ENCODE results near the gene METTL6. TPM values are rescaled to one million over a fixed set of nuclear protein-coding genes. Genes with fewer than 3 reads are reported as not detected.

METTL6 gene
- total and polyA plus RNA-seq, 2 of the 4 experiments (the other 2 are of a cell fraction) = 15.4 to 21.5 TPM

DNA sequence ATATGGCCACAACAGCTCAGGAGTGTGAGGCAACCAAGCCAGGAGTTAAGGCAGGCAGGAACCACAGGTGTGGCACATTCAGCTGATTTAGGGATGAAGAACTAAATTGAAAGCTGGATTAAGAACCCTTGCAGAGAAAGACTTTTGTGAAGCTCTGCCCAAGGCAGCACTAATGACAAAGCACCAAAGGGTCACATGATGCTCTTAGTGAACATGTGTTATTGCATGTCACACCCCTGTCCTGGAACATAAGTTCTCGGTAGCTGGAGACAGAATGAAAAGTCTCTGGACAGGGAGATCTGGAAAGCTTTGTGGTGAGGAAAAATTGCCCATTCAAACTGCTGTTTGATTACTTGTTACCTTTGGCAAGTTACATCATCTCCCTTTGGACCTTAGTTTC, 3.3 kb upstream of the METTL6 start:
- Histone ChIP-seq H2BK5ac (ENCODE audit: low read depth, low read length, poor library complexity, severe bottlenecking) (no peak overlapping the region), H2BK120ac (ENCODE audit: low read depth, low read length) (no peak overlapping the region), H4K20me1 (ENCODE audit: insufficient read depth, low read length) (peaks cover 16% of the 10 kb centered on the region), H3K56ac (ENCODE audit: extremely low read depth, insufficient read depth, low read length) (no peak overlapping the region), H3K4me3 (ENCODE audit: insufficient read depth, low read depth, low read length) (no peak overlapping the region), H3K27me3 (ENCODE audit: control insufficient read depth, insufficient read depth, low read length) (no peaks in the 10 kb centered on the region), H4K91ac (ENCODE audit: insufficient read depth, low read depth, low read length) (no peak overlapping the region), H3K14ac (replicated peaks; ENCODE audit: low read depth, low read length) (no peak overlapping the region), H3K4me2 (ENCODE audit: low read depth, low read length) (no peak overlapping the region), H2AFZ (replicated peaks; ENCODE audit: low read length, poor library complexity) (no peak overlapping the region), H2AK9ac (replicated peaks; ENCODE audit: low read depth, low read length, poor library complexity) (no peak overlapping the region), H3K36me3 (ENCODE audit: control insufficient read depth, insufficient read depth, low read length) (peaks cover 19% of the 10 kb centered on the region), H3K4ac (ENCODE audit: low read depth, low read length) (no peak overlapping the region), H3K4me1 (ENCODE audit: control insufficient read depth, insufficient read depth, low read length) (peaks cover 1% of the 10 kb centered on the region; the same call in 1 of the 2 replicates), H2BK15ac (ENCODE audit: low read depth, low read length) (no peak overlapping the region), H3K9ac (ENCODE audit: low read depth, low read length) (no peak overlapping the region), H3K9me3 (ENCODE audit: control insufficient read depth, insufficient read depth, low read length) (no peaks in the 10 kb centered on the region), H2BK20ac (ENCODE audit: low read depth, low read length) (no peak overlapping the region), H4K8ac (ENCODE audit: low read depth in 2 of 2, low read length in 2 of 2) (no peak overlapping the region), H4K5ac (ENCODE audit: low read depth, low read length) (no peak overlapping the region), H3K9me1 (ENCODE audit: insufficient read depth, low read length) (peaks cover 13% of the 10 kb centered on the region), H3K18ac (ENCODE audit: low read depth, low read length) (no peak overlapping the region), H3K79me1 (ENCODE audit: low read depth in 1 of 2, low read length in 2 of 2) (peaks cover 34 to 60% of the 10 kb centered on the region in 2 experiments), H3K27ac (ENCODE audit: insufficient read depth, low read length) (no peak overlapping the region), H2AK5ac (ENCODE audit: low read depth, low read length) (no peak overlapping the region), H3K23ac (ENCODE audit: low read depth, low read length) (no peak overlapping the region)
- dilution Hi-C loops (cut with HindIII; ENCODE audit: low sequenced_read_pairs, unreplicated experiment) = no loop called here
- ATAC-seq (ENCODE audit: low read depth) (no peak), DNase-seq (no peak)
- in situ Hi-C loops (cut with MboI; ENCODE audit: low sequenced_read_pairs) = no loop called here
- no CpG with 5 or more reads among the region's 1 CpG for WGBS, 2 experiments (ENCODE audit: extremely low coverage in 2 of 2, insufficient read length in 1 of 2)
- ChIA-PET CTCF (interaction anchor here (1.6 kb wide), 1 partner anchor 127 kb away, joined by 6 read pairs; no protein-coding TSS in a partner anchor), POLR2A (ENCODE audit: unreplicated experiment) (no interaction called here)
- BruUV-seq (replicated peaks) = no TSS peak
- intact Hi-C loops (cut with micrococcal nuclease) = no loop called here
- no peak for TF ChIP-seq BHLHE40 (IDR thresholded peaks at IDR 0.05; ENCODE audit: low read depth, low read length)
- no peak for TF ChIP-seq RAD21 (IDR thresholded peaks at IDR 0.05; ENCODE audit: low read length)
- TF ChIP-seq MAZ (IDR thresholded peaks at IDR 0.05; ENCODE audit: borderline replicate concordance, low read depth, low read length) = no peak
- TF ChIP-seq, protein P1, sequence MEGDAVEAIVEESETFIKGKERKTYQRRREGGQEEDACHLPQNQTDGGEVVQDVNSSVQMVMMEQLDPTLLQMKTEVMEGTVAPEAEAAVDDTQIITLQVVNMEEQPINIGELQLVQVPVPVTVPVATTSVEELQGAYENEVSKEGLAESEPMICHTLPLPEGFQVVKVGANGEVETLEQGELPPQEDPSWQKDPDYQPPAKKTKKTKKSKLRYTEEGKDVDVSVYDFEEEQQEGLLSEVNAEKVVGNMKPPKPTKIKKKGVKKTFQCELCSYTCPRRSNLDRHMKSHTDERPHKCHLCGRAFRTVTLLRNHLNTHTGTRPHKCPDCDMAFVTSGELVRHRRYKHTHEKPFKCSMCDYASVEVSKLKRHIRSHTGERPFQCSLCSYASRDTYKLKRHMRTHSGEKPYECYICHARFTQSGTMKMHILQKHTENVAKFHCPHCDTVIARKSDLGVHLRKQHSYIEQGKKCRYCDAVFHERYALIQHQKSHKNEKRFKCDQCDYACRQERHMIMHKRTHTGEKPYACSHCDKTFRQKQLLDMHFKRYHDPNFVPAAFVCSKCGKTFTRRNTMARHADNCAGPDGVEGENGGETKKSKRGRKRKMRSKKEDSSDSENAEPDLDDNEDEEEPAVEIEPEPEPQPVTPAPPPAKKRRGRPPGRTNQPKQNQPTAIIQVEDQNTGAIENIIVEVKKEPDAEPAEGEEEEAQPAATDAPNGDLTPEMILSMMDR (conservative IDR thresholded peaks at IDR 0.05; ENCODE audit: low read depth, low read length) = no peak
- TF ChIP-seq, protein P2, sequence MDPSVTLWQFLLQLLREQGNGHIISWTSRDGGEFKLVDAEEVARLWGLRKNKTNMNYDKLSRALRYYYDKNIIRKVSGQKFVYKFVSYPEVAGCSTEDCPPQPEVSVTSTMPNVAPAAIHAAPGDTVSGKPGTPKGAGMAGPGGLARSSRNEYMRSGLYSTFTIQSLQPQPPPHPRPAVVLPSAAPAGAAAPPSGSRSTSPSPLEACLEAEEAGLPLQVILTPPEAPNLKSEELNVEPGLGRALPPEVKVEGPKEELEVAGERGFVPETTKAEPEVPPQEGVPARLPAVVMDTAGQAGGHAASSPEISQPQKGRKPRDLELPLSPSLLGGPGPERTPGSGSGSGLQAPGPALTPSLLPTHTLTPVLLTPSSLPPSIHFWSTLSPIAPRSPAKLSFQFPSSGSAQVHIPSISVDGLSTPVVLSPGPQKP (IDR thresholded peaks at IDR 0.05; ENCODE audit: borderline replicate concordance, low read depth, low read length) = no peak
- TF ChIP-seq, protein P3, sequence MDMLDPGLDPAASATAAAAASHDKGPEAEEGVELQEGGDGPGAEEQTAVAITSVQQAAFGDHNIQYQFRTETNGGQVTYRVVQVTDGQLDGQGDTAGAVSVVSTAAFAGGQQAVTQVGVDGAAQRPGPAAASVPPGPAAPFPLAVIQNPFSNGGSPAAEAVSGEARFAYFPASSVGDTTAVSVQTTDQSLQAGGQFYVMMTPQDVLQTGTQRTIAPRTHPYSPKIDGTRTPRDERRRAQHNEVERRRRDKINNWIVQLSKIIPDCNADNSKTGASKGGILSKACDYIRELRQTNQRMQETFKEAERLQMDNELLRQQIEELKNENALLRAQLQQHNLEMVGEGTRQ (IDR thresholded peaks at IDR 0.05; ENCODE audit: low read depth, low read length) = no peak
- no peak for TF ChIP-seq CHD1 (IDR thresholded peaks at IDR 0.05; ENCODE audit: low read depth, low read length)
- TF ChIP-seq FOS (IDR thresholded peaks at IDR 0.05; ENCODE audit: low read depth, low read length) = no peak
- no peak for TF ChIP-seq NFE2L2 (IDR thresholded peaks at IDR 0.05; ENCODE audit: low read depth, low read length)
- TF ChIP-seq SMC3 (IDR thresholded peaks at IDR 0.05; ENCODE audit: low read depth, low read length) = no peak
- TF ChIP-seq RFX5 (IDR thresholded peaks at IDR 0.05; ENCODE audit: low read depth, low read length) = no peak
- no peak for TF ChIP-seq RCOR1 (IDR thresholded peaks at IDR 0.05; ENCODE audit: insufficient replicate concordance, low read length)
- no peak for TF ChIP-seq MAFK (IDR thresholded peaks at IDR 0.05; ENCODE audit: low read depth, low read length)
- no peak for TF ChIP-seq POLR2A (IDR thresholded peaks at IDR 0.05; ENCODE audit: low read depth, low read length)
- TF ChIP-seq MXI1 (IDR thresholded peaks at IDR 0.05; ENCODE audit: borderline replicate concordance, low read depth, low read length) = no peak
- no peak for TF ChIP-seq CEBPB (IDR thresholded peaks at IDR 0.05; ENCODE audit: low read depth, low read length)
